Right cardiac atrium (tissue), 5 donors: ENCODE measurements around the gene SPATS2L. TPM values are rescaled to one million over a fixed set of nuclear protein-coding genes. Genes with fewer than 3 reads are reported as not detected.
A peak's percentile ranks its signal among the peaks of the same experiment; 100 is the strongest.

Experiments used
- ATAC-seq, 2 donors: fragments of 200-7000 bp; cut with Tn5 transposase; one replicate each; pipeline versions ENCODE4 v1.8.0 to v1.9.1; 2020; ENCODE audit warnings: moderate library complexity in 2 of 2, mild to moderate bottlenecking in 1 of 2
- DNase-seq, 3 donors: peaks; one replicate each; pipeline ENCODE4 v3.0.0-alpha.2; 2020
- H3K27ac ChIP-seq: one replicate; pipeline ENCODE4 v1.5.1; 2013; ENCODE audit warnings: mild to moderate bottlenecking, low read length, control low read depth, moderate library complexity
- H3K27me3 ChIP-seq: one replicate; pipeline ENCODE4 v1.6.1; 2013; ENCODE audit not compliant: control insufficient read depth, insufficient read depth
- H3K4me1 ChIP-seq: one replicate; pipeline ENCODE4 v1.6.1; 2013; ENCODE audit warnings: low read length; ENCODE audit not compliant: control insufficient read depth, insufficient read depth
- H3K4me3 ChIP-seq: one replicate; pipeline ENCODE4 v1.5.1; 2013; ENCODE audit warnings: low read length, control low read depth
- H3K9me3 ChIP-seq: one replicate; pipeline ENCODE4 v1.6.1; 2013; ENCODE audit warnings: low read length; ENCODE audit not compliant: control insufficient read depth
- WGBS: extraction: QIAGEN DNeasy Blood & Tissue Kit; methylation state at CpG from one replicate; pipeline ENCODE4 v1.1.7; 2013; 5-methylcytosine and 5-hydroxymethylcytosine counted together
- intact Hi-C, 4 donors: fragments of 100-400 bp; cut with DNase I; formaldehyde crosslinking; loops; one replicate each; pipeline versions ENCODE4 v1.11.0 to v1.14.0; 2022 to 2023
- polyA plus RNA-seq: library from polyadenylated mRNA; stranded (reverse); fragments of 200-250 nt; gene quantifications from one replicate; pipeline ENCODE4 v1.2.3, GENCODE V29; 2013
- total RNA-seq, 4 donors: library from RNA; stranded (reverse); fragmentation: NEBNext Ultra II Directional; extraction: Animal tissue kit (Norgen Biotek cat#: 25700); gene quantifications; one replicate each; pipeline ENCODE4 v1.2.1, GENCODE V29; 2021
- donor health status: healthy with polysubstance abuse.
- donor health status: DM: no; HTN: yes; CAD: no.
- donor health status: DM: no; HTN: no; CAD: no.
- donor health status: DM: no; HTN: yes; CAD: no; lungs with severe emphysema.
- donor health status: DM: yes; HTN: yes; CAD: no.

The SPATS2L gene
- total and polyA plus RNA-seq, 5 donors, result 90.6 to 147 (median 124) TPM

DNA sequence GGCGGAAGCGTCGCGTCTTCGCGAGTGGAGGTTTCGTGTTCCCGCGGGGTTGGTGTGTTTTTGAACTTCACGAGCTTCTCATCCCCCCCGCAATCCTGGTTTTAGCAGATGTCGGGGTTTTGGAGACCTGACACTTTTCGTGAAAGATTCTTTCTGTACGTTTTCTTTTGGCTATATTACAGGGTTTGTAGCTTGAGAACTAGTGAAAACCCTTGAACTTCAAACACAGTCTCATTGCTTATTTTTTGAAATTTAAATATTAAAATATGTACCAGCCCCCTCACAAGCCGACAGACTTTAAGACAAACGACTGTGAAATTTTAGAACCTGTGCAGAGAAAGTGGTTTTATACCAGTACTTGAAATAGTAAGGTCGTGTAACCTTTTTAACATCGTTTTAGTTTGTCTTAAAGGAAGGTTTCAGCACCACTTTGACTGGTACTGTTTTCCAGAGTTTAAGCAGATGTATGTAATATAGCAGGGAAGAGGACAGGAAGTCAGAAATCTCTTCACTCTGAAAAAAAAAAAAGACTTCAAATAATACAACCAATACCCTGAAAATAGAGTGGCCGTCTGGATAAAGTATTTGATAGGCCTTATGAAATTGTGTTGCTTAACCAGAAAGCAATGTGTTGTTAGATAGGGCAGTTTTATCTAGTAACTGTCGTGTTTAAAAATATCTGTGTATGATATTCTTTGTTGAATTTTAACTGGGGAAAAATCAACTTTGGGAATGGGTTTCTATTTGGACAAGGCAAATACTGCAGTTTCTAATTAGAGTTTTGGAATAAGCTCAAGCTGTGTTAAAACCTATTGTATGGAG, 1.4 kb downstream of the SPATS2L start:
- peaks cover 7% of the 10 kb centered on the region for H3K4me1 ChIP-seq
- H3K4me3 ChIP-seq, result peak overlapping the region; percentile 99
- no peaks in the 10 kb centered on the region for H3K27me3 ChIP-seq
- H3K9me3 ChIP-seq, result no peaks in the 10 kb centered on the region
- 3% methylated on average over 20 of the region's 20 CpGs for WGBS
- DNase-seq (no peak), ATAC-seq (no peak)
- intact Hi-C loops, result loop anchor here (5.0 to 10.0 kb wide), 7 partner anchors 44 to 331 kb away; no protein-coding TSS in a partner anchor
- H3K27ac ChIP-seq, result peak overlapping the region; percentile 69

DNA sequence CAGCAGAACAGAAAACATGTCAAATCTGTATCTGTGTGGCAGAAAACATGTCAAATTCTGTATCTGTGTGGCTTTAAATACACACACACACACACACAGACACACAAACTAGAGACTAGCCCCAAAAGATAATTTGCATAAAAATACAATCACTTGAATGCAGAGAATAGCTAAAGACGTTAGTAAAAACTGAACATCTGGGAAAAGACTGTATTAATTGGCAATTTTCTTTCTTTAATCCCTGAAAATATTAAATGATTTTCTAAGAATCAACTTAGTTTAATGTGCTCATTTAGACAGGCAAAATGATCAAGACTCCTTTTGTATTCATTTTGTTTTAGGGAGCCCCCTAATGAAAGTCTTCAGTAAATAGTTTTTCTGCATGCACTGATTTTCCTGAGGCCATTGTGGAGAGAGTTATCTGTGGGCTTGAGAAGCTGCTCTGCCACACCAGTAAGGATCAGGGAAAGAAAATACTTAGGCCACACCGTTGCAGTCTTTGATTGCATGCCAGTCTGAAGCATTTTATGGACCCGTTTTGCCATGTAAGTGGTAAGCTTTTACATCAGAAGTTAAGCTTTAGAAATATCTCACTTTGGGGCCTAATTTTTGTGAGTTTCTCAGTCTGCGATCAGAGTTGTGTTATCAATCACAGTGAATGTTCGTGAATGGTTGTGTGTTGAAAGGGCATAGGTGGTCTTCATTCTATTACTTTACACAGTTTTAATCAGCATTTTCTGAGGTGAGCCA, 2.2 kb downstream of the SPATS2L start:
- 45% methylated on average over 5 of the region's 5 CpGs for WGBS
- H3K4me1 ChIP-seq, result peaks cover 8% of the 10 kb centered on the region
- H3K27ac ChIP-seq, result no peak overlapping the region
- DNase-seq (no peak), ATAC-seq (no peak)
- peak overlapping the region; percentile 99 for H3K4me3 ChIP-seq
- H3K27me3 ChIP-seq, result no peaks in the 10 kb centered on the region
- no peaks in the 10 kb centered on the region for H3K9me3 ChIP-seq
- intact Hi-C loops, result loop anchor here (5.0 to 10.0 kb wide), 7 partner anchors 44 to 331 kb away; no protein-coding TSS in a partner anchor

DNA sequence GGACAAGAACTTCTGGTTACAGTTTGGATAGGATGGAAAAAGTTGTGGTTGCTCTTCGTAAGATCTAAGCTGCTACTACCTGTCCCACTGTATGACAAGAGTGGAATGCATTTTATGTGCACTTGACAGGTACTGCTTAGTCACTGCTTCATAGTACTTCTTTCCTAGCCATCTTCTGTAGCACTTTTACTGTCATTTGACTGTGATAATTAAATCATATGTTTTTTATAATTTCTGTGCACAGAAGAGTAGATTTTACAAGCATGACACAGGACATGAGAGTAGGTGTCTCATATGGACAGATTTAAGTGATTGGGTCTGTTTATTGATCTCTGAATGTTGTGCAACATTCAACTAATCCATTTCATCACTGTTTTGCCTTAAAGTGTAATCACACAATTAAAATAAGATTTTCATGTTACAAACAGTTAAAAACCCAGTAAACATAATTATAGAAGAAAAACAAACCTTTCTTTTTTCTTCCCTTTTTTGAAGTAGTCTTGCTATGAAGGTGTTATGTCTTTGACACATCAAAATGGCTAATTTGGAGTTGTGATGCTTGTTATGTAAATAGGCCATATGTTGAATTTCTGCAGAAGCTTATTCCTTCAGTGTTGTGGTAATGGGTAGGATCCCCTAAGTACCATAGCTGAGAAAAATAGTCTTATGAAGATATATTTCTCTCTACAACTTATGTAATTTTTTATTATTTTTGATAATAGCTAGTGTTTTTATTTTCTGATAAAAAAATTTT, 3.0 kb downstream of the SPATS2L start:
- Histone ChIP-seq H3K9me3 (no peaks in the 10 kb centered on the region), H3K4me1 (peaks cover 10% of the 10 kb centered on the region), H3K27me3 (no peaks in the 10 kb centered on the region), H3K4me3 (no peak overlapping the region), H3K27ac (no peak overlapping the region)
- WGBS, result 97% methylated on average over 1 of the region's 1 CpG
- no peak for DNase-seq
- intact Hi-C loops, result loop anchor here (5.0 to 10.0 kb wide), 7 partner anchors 43 to 332 kb away; no protein-coding TSS in a partner anchor
- no peak for ATAC-seq

DNA sequence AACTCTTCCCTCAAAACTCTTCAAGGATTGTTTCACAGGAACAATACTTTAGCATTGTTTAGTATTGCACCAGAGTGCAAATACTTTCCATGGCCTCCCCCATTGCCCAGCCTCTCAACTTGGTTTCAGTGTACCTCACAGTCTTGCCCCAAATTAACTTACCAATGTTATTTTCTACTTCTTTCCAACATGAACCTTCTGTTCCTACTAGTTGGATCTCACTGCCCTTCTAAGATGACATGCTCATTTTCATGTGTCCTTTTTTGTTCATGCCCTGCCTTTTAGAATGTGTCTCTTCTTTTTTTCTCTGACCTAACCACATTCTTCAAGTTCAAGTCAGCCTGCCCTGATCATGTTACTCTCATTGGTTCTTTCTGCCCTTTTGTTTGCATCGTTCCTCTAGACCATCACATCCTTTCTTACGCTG, 4.1 kb downstream of the SPATS2L start:
- intact Hi-C loops, result loop anchor here in 1 of 4 donors (10.0 kb wide), 1 partner anchor 164 kb away; no protein-coding TSS in a partner anchor
- DNase-seq, result no peak
- 87% methylated on average over 2 of the region's 2 CpGs for WGBS
- no peak overlapping the region for H3K4me3 ChIP-seq
- ATAC-seq, result no peak
- H3K9me3 ChIP-seq, result no peaks in the 10 kb centered on the region
- no peak overlapping the region for H3K27ac ChIP-seq
- H3K27me3 ChIP-seq, result no peaks in the 10 kb centered on the region
- H3K4me1 ChIP-seq, result peaks cover 10% of the 10 kb centered on the region

GRCh38 chr2:200311139-200311538, 4.6 kb downstream of the SPATS2L start:
- no peak overlapping the region for H3K27ac ChIP-seq
- DNase-seq, result no peak
- ATAC-seq, result no peak
- WGBS, result 54% methylated on average over 3 of the region's 3 CpGs
- H3K9me3 ChIP-seq, result no peaks in the 10 kb centered on the region
- no peak overlapping the region for H3K4me3 ChIP-seq
- peaks cover 10% of the 10 kb centered on the region for H3K4me1 ChIP-seq
- intact Hi-C loops, result loop anchor here in 1 of 4 donors (10.0 kb wide), 1 partner anchor 164 kb away; no protein-coding TSS in a partner anchor
- H3K27me3 ChIP-seq, result no peaks in the 10 kb centered on the region

DNA sequence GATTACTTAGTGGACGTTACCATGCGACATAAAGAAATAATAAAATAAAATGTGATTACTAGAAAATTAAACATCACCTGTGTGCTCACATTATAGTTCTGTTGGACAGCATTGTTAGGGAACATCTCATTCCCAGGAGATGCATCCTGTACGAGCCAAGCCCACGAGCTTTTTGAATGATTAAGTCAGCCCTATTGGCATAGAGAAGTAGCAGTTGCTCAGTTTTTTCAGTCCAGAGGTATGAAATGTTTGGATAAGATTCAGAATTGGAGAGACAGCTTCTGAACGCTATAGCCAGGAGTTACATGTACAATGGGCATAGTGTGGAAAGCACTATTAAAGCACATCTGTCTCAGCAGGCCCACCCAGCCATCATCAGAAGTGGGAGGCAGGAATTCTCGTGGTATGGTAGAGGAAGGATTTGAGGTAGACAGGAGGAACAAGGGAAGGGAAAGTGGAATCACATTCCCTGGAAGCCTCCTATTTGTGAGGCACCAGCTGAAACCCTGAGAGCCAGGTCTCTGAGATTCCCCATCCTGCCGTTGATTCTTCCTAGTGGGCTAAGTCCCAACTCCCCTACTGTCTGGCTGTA, 8.6 kb downstream of the SPATS2L start:
- intact Hi-C loops, result loop anchor here in 1 of 4 donors (10.0 kb wide), 1 partner anchor 160 kb away; no protein-coding TSS in a partner anchor
- DNase-seq, result no peak

GRCh38 chr2:200317975-200318374, 11.5 kb downstream of the SPATS2L start:
- Histone ChIP-seq H3K4me1 (peaks cover 12% of the 10 kb centered on the region), H3K27ac (no peak overlapping the region), H3K9me3 (no peaks in the 10 kb centered on the region), H3K4me3 (no peak overlapping the region), H3K27me3 (no peaks in the 10 kb centered on the region)
- intact Hi-C loops, result loop anchor here in 1 of 4 donors (10.0 kb wide), 1 partner anchor 157 kb away; no protein-coding TSS in a partner anchor
- DNase-seq (no peak), ATAC-seq (no peak)
- WGBS, result 53% methylated on average over 3 of the region's 3 CpGs

More for the DNA sequence above, 8.6 kb downstream of the SPATS2L start:
- Histone ChIP-seq H3K4me3 (no peak overlapping the region), H3K27ac (no peak overlapping the region), H3K4me1 (peaks cover 16% of the 10 kb centered on the region), H3K27me3 (no peaks in the 10 kb centered on the region), H3K9me3 (no peaks in the 10 kb centered on the region)
- ATAC-seq, result no peak
- WGBS, result 86% methylated on average over 7 of the region's 7 CpGs

- peaks cover 8% of the 10 kb centered on the region for H3K4me1 ChIP-seq
- DNase-seq (no peak), ATAC-seq (no peak)
- no peak overlapping the region for H3K4me3 ChIP-seq
- 76% methylated on average over 10 of the region's 10 CpGs for WGBS
- H3K27ac ChIP-seq, result no peak overlapping the region
- H3K9me3 ChIP-seq, result no peaks in the 10 kb centered on the region
- intact Hi-C loops, result loop anchor here in 1 of 4 donors (10.0 kb wide), 1 partner anchor 156 kb away; no protein-coding TSS in a partner anchor
- H3K27me3 ChIP-seq, result no peaks in the 10 kb centered on the region
These were observed 12.5 kb downstream of the SPATS2L start for GRCh38 chr2:200318940-200319435.

DNA sequence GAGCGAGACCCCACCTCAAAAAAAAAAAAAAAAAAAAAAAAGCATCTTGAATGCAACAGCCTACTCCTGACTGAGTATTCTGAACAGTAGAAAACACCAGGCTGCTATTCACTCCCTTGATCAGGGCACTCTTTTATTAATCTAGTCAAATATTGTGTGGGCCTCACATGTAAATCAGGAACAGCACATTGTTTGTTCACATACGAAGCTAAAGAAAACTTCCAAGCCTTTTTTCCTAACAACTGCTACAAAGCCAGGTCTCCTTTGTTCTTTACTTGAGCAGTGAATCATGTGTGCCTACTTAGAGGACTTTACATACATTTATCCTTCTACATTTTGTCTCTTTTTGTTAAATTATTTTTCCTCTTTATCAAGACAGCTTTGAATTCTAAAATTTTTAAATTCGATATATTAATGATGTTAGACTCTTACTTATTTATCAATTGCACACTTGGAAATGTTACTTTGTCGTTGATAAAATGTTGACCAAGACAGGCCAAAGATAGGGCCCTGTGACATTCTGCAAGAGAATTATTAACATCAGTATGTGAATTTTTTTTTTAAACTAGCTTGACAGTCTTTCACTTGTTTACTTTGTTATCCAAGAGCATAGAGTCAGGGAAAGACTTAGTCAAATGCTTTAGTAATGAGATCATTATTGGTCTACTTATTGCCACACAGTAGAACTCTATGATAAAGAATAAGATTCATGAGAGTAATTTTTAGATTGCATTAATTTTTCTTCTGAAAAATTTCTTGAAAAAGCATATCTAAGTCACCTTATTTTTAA, 13.2 kb downstream of the SPATS2L start:
- no peaks in the 10 kb centered on the region for H3K27me3 ChIP-seq
- ATAC-seq (peak; percentile 42 to 53), DNase-seq (no peak)
- no peaks in the 10 kb centered on the region for H3K9me3 ChIP-seq
- intact Hi-C loops, result loop anchor here in 1 of 4 donors (10.0 kb wide), 1 partner anchor 155 kb away; no protein-coding TSS in a partner anchor
- H3K4me3 ChIP-seq, result no peak overlapping the region
- H3K27ac ChIP-seq, result no peak overlapping the region
- peaks cover 10% of the 10 kb centered on the region for H3K4me1 ChIP-seq
- WGBS, result 51% methylated on average over 4 of the region's 4 CpGs
